Tibial nerve (tissue), 3 donors: Measurements from ENCODE around the gene LRRC56.

Experiments
- CTCF ChIP-seq, 5 experiments: fragments of 200-600 bp in 3 of 5; fragments of 450-650 bp in 2 of 5; sonication (generic) in 3 of 5; IDR thresholded peaks; one replicate each; pipeline ENCODE4 v1.5.1; 2016 to 2019; ENCODE audit warnings: antibody characterized with exemption in 5 of 5, mild to moderate bottlenecking in 3 of 5, moderate library complexity in 2 of 5
- POLR2A ChIP-seq, 2 donors: fragments of 450-650 bp; IDR thresholded peaks; one replicate each; pipeline ENCODE4 v1.6.1; 2017; ENCODE audit warnings: antibody characterized with exemption in 2 of 2, mild to moderate bottlenecking in 2 of 2, moderate library complexity in 2 of 2

DNA sequence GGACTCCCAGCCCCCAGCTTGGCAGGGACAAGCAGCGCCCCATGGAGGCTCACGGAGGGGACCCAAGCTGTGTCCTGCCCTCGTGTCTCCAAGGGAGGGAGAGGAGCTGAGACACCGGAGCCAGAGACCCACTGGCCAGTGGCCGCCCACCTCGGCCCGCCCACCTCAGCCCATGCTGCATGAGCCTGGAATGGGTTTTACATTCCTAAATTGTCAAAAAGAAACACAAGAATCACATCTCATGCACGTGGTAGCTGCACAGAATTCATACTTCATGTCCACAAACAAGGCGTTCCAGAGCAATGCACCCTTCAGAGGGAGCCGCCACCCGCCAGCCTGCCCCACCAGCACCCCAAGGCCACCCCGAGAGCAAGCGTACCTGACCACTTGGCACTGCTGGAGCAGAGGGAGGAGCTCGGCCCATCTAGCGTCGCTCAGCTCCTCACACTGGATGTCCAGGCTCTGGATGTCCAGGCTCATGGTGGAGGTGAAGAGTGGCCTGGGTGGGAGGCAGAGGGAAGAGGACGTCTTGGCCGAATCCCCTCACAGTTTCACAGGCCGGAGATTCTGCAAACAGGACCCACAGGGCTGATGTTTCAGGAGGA, 35.5 kb upstream of the LRRC56 start:
- TF ChIP-seq POLR2A (IDR thresholded peaks at IDR 0.05) (no peak), CTCF (IDR thresholded peaks at IDR 0.05) (no peak)
